ENCODE results near the gene ITLN1.
"Not testable (repeated sequence)": the region's sequence is repeated elsewhere in the genome, so short reads cannot be mapped to it uniquely, and the experiment has no call there.

The ITLN1 gene

DNA sequence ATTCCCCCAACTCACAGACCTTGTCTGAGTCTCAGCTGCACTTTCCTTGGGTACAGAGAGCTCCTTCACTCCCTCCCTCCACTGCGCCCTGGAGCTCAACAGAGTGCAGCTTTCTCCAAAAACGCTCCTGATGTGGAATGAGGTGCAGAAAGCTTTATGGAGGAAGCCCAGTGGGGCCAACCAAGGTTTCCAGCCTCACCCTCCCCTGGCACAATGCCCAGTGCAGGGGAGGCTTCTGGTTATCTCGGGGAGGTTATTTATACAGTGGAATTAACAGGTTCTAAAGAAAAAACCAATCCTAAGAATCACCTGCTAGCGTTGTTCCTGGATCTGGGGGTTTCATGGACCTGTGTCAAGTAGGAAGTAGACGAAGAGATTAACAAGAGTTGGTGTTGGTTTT lies at the start of gene ITLN1:
Gene ITLN1 (minus strand): TSS at position 139 of the 400 bp plus-strand sequence. CDS start 303 bp downstream, outside the sequence.
- FAIRE-seq, result no peak

DNA sequence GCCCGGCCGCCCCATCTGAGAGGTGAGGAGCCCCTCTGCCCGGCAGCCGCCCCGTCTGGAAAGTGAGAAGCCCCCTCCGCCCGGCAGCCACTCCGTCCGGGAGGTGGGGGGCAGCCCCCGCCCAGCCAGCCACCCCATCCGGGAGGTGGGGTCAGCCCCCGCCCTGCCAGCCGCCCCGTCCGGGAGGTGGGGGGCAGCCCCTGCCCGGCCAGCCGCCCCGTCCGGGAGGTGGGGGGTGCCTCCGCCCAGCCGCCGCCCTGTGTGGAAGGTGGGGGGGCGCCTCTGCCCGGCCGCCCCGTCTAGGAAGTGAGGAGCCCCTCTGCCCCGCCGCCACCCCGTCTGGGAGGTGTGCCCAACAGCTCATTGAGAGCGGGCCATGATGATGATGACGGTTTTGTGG lies 48.3 kb upstream of the ITLN1 start:
- FAIRE-seq, result not testable (repeated sequence)

DNA sequence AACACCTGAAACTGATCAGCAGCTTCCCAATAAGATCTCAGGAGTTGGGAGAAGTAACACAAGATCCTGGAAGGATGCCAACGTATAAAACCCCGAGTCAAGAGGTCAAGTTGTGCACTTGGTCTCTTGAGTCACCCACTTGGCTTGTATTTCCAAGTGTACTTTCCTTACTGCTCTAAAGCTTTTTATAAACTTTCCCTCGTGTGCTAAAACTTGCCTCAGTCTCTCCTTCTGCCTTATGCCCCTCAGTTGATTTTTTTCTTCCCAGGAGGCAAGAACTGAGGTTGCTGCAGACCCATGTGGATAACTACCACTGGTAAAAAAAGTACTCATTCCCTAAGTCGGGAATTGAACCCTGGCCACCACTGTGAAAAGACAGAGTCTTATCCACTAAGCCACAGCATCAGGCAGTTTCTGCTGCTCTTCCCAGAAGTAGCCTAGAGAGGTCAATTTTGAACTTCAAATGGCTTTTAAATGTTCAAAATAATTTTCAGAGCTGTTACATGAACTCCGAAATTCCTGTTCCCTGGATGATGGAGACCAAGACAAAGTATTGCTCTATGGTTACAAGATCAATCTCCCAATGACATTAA lies 40.8 kb upstream of the ITLN1 start:
- FAIRE-seq, result no peak

DNA sequence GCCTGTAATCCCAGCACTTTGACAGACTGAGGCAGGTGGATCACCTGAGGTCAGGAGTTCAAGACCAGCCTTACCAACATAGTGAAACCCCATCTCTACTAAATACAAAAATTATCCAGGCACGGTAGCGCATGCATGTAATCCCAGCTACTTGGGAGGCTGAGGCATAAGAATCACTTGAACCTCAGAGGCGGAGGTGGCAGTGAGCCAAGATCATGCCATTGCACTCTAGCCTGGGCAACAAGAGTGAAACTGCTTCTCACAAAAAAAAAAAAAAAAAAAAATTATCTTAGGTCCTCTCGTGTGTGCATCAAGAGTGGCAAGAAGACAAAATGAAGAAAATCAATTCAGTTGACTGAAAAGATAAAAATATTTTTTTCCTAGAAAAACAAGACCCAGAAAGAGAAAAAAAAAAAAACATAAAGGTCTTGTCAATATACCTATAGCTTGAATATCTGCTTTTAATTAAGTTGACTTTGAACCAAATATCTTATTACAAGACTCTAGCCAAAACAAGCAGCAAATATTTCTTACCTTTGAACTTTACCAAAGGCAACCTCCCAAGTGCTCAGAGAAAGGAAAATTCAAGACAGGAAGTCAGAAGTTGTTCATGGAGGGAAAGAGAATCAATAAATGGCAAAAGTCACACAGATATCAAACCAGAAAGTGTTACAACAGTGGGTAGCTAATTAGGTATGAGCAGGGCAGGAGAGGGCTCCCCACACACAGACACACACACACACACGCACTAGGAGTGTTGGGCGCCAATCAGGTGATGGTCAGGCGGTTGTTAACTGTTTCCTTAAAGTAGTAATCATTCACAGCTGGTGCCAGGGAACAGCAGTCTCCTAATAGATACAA lies 40.0 kb upstream of the ITLN1 start:
- FAIRE-seq, result no peak

DNA sequence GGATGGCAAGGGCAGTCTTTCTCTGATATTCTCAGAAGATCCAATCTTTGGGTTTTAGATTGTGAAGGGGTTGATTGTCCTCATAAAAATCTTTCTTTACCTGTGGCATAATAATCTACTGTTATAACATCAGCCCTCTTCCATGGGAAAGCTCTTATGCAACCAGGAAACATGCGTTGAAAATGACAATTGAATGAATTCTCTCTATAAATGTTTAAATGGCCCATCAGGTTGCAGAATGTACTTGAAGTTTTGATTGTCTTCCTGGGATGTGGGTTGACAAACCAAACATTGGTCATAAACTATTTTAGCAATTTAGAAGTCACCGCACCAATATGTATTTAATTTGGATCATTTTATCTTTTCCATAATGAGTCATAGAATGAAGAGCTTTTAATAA lies 31.7 kb upstream of the ITLN1 start:
- FAIRE-seq, result no peak

DNA sequence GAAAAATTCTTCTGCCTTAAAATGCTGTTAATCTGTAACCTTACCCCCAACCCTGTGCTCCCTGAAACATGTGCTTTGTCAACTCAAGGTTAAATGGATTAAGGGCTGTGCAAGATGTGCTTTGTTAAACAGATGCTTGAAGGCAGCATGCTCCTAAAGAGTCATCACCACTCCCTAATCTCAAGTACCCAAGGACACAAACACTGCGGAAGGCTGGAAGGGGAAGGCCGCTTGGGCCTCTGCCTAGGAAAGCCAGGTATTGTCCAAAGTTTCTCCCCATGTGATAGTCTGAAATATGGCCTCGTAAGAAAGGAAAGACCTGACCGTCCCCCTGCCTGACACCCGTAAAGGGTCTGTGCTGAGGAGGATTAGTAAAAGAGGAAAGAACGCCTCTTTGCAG lies 28.2 kb upstream of the ITLN1 start:
- not testable (repeated sequence) for FAIRE-seq

DNA sequence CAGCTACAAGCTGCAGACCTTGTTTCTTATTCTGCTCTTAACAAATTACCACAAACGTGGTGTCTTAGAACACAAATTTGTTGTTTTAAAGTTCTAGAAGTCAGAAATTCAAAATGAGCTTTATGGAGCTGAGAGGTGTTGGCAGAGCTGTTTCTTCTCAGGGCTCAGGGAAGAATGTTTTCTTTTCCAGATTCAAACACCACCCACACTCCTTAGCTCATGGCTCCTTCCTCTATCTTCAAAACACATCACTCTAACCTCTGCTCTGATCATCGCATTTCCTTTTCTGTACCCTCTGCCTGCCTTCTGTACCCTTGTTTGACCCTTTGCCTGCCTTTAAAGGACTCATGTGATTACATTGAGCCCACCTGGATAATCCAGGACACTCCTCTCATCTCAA lies 26.9 kb upstream of the ITLN1 start:
- no peak for FAIRE-seq

DNA sequence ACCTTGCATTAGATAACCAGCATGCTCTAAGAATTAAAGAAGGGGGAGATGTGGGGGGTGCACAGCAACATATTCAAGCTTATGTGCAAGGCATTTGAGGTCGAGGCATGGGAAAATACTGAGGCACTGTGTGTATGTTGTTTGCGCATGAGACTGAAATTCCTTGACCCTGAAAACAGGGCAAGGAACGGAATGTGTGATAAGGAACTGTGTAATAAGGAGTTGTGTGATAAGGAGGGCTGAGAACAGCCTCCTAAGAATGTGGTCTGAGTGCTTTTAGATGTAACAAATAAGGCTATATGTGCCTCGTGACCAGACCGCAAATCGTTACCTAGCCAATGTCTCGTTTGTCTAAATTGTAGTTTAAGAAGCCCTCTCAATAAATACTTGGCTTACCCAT lies 26.5 kb upstream of the ITLN1 start:
- no peak for FAIRE-seq

DNA sequence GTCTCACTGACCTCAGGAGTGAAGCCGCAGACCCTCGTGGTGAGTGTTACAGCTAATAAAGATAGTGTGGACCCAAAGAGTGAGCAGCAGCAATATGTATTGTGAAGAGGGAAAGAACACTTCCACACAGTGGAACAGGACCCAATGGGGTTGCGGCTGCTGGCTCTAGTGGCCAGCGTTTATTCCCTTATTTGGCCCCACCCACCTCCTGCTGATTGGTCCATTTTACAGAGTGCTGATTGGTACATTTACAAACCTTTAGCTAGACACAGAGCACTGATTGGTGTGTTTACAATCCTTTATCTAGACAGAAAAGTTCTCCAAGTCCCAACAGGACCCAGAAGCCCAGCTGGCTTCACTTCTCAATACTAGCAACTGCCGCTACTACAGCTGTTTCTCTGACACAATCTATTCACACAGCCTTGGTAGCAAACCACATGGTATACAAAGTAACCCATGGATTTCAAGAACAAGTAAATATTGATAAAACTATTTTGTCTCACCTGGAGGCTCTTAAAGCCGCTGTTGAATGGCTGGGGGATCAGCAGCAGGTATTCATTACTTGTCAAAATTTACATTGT lies 25.3 kb upstream of the ITLN1 start:
- FAIRE-seq, result no peak

DNA sequence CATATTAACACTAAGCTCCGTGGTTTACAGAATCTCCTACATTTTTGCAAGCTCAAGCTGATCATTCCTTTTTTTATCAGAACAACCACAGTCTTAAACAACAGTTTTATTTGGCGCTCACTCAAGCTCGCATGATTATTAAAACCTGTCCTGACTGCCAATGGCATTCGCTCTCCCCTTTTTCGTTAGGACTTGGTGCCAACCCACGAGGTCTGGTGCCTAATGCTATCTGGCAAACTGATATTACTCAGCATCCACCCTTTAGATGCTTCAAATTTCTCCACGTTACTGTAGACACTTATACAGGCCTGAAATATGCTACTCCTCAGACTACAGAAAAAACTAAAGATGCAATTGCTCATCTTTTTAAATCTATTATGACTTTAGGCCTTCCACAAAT lies 23.0 kb upstream of the ITLN1 start:
- FAIRE-seq, result no peak

DNA sequence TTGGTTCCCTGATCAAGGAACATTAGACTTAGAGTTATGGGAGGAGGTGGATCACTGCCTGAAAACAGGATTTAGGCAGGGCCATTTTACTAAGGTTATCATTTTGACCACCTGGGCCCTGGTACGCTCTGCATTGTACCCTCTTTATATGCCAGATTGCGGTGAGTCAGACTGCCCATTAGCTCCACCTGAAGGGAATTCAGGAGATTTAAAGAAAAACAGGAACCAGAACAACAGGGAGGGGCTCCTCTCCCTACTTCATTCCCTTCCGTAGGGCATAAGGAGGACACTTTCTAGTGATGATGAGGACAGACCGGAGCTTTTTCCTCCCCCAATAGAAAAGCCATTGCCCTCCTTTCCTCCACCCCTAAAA lies 20.6 kb upstream of the ITLN1 start:
- FAIRE-seq, result no peak

DNA sequence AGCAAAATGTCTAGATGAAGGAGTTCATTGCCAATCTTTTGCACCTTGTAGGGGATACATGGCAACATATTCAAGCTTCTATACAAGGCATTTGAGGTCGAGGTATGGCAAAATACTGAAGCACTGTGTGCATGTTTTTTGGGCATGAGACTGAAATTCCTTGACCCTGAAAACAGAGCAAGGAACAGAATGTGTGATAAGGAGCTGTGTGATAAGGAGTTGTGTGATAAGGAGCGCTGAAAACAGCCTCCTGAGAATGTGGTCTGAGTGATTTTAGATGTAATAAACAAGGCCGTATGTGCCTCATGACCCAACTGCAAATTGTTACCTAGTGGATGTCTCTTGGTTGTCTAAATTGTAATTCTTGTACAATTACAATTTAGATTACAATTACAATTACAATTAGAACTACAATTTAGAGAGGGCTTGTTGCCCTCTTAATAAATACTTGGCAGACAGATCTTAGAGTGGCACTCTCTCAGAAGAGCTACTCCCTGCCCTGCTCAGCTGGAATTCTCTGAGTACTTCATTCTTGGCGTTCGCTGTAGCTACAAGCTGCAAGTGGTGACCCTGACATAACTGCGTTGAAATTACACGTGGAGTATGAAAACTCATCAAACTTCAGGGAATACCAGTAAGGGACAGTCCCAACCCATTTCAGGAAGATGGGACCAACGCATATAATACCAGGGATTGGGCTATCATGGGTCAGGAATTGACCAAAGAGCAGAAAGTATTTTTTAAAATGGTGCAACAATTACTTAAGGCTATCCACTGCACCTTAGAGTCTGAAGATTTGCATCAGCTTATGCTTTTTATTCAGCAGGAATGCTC lies 20.0 kb upstream of the ITLN1 start:
- no peak for FAIRE-seq

DNA sequence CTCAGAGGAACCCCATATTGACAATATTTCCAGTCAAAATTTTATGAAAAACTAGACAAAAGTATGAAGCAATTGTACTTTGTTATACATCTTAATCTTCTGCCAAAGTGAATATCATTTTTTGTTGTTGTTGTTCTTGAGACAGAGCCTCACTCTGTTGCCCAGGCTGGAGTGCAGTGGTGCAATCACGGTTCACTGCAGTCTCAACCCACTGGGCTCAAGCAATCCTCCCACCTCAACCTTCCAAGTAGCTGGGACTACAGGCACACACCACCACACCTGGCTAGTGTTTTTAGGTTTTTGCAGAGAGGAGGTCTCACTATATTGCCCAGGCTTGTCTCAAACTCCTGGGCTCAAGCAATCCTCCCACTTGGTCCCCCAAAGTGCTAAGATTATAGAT lies 17.3 kb upstream of the ITLN1 start:
- FAIRE-seq, result not testable (repeated sequence)

DNA sequence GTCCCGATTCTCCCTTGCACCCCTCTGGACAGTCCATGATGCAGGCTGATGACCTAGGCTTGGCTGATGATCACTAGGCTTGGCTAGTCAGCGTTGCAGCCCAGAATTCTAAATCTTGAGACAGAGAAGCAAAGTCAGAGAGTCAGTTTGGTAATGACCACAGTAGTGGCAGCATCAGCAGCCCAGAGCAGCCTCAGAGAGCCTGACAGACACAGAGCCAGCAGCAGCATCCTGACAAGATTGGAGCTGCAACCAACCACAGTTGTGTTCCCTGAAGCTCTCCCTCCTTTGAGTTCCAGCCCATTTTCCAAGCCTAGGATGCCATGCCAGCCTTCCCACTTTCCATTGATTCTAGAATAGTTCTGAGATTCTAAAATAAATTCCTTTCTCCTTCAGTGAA lies 16.8 kb upstream of the ITLN1 start:
- no peak for FAIRE-seq

DNA sequence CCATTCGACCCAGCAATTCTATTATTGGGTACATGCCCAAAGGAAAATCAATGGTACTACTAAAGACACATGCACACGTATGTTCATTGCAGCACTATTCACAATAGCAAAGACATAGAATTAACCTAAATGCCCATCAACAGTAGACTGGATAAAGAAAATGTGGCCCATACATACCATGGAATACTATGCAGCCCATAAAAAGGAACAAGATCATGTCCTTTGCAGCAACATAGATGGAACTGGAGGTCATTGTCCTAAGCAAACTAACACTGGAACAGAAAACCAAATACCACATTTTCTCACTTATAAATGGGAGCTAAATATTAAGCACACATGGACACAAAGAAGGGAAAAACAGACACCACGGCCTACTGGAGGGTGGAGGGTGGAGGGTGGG lies 15.7 kb upstream of the ITLN1 start:
- FAIRE-seq, result not testable (repeated sequence)

DNA sequence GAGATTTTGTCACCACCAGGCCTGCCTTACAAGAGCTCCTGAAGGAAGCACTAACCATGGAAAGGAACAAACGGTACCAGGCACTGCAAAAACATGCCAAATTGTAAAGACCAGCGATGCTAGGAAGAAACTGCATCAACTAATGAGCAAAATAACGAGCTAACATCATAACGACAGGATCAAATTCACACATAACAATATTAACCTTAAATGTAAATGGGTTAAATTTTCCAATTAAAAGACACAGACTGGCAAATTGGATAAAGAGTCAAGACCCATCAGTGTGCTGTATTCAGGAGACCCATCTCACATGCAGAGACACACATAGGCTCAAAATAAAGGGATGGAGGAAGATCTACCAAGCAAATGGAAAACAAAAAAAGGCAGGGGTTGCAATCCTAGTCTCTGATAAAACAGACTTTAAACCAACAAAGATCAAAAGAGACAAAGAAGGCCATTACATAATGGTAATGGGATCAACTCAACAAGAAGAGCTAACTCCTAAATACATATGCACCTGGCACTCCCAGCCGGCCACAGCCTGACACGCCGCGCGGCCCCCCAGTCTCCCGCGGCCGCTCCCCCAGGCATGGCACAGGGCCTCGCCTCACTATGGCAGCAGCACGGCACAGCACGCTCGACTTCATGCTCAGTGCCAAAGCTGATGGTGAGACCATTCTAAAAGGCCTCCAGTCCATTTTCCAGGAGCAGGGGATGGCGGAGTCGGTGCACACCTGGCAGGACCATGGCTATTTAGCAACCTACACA lies 9.6 kb upstream of the ITLN1 start:
- FAIRE-seq, result not testable (repeated sequence)

DNA sequence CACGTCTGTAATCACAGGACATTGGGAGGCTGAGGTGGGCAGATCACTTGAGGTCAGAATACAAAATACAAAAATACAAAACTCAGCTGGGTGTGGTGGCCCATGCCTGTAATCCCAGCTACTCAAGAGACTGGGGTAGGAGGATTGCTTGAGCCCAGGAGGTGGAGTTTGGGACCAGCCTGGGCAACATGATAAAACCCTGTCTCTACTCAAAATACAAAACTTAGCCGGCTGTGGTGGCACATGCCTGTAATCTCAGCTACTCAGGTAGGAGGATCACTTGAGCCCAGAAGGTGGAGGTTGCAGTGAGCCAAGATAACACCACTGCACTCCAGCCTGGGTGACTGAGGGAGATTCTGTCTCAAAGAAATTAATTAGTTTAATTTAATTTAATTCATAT lies 6.5 kb upstream of the ITLN1 start:
- no peak for FAIRE-seq

DNA sequence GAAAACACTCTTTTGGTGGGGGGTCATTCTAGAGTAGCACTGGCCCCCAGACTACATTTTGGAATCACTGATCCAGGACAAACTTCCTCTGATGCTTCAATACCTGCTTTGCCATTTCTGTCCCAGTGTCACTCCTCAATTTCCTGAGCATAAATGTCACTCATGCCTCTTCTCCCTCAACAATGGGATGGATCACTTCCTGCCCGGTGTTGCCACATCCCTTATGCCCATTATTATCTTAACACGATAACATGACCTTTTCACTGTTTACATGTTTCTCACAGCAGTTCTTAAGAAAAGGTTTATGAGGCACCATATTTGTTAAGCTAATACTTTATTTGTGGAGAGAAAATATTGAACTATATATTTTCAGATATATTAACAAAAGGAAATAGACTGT lies 3.9 kb upstream of the ITLN1 start:
- FAIRE-seq, result no peak

DNA sequence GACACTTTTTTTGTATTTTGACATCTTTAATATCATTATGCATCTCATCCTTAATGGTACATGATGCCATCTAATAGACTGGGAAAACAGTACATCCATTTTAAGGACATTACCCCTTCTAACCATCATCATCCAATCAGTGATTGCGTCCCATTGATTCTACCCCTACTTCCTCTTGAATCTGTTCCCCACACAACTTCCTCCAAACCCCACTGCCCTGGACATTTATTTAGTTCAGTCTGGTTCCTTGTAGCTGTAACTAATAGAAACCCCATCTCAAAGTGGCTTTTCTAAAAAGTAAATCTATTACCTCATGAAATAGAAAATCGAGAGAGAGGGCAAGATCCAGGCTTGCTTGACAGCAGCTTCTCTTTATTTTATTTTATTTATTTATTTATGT lies 2.1 kb upstream of the ITLN1 start:
- no peak for FAIRE-seq

DNA sequence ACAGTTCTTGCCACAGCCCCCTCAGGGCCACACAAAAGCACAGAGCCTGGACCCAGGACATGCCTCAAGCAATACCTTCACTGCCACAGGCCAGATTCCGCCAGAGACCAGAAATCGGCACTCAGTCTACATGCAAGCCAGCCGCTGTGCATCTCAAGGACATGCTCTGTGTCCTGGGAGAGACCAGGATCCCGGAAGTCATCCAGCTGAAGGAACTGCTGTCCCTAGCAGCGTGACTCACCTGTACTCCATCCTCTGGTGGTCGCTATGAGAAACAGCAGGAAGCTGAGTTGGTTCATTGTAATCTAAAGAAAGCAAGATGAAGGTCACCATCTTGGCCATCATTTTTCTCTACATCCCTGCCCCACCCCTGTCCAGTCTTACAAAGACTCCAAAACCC lies 401 bp downstream of the ITLN1 start:
- FAIRE-seq, result no peak

DNA sequence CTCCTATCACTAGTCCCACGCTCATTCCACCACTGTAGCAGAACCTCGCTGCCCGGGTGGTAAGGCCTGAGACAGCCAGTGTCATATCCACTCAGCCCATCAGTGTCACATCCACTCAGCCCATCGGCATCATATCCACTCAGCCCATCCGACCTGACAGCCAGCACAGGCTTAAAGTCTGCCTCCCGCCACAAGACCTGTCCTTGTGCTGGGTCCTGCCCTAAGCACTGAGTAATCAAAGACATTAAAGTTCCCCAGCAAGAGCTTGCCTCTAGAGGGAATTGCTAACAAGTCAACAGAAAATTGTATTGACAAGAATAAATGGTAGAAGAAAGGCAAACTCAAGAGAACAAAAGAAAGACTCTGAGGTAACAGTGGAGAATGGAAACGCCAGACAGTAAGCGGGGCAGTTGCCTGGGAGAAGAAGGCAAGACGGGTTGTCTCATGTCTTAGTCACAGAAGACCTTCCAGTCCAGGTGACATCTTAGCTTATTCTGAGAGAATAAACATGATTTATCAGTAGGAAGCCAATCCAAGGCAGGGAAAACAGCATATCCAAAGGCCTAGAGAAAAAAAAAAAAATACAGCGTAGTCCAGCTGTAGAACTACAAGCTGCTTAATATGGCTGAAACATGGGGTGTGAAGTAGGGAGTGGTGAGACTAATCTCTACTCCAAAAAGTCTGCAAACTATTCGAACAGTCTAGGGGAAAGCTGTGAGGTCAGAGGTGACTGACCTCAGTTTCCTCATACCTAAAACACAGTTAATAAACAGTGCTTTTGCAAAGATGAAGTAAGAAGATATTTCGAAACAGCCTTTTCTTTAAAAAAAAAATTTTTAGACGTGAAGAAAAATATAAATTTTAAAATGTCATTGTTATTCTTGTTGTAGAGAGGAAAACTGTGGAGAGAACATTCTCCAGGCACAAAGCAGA lies 1.1 kb downstream of the ITLN1 start:
- no peak for FAIRE-seq
